Urothelium cell line (cell line): Measurements from ENCODE around the gene CFAP251.

Experiments
- DNase-seq: peaks from one replicate; pipeline ENCODE4 v3.0.0; 2011; ENCODE audit warnings: low spot score, mixed read lengths
- FAIRE-seq: peaks from 2 replicates; lab custom pipeline; 2011; peaks lifted over from hg19 to GRCh38; lab: Jason Lieb, UNC

Gene CFAP251

DNA sequence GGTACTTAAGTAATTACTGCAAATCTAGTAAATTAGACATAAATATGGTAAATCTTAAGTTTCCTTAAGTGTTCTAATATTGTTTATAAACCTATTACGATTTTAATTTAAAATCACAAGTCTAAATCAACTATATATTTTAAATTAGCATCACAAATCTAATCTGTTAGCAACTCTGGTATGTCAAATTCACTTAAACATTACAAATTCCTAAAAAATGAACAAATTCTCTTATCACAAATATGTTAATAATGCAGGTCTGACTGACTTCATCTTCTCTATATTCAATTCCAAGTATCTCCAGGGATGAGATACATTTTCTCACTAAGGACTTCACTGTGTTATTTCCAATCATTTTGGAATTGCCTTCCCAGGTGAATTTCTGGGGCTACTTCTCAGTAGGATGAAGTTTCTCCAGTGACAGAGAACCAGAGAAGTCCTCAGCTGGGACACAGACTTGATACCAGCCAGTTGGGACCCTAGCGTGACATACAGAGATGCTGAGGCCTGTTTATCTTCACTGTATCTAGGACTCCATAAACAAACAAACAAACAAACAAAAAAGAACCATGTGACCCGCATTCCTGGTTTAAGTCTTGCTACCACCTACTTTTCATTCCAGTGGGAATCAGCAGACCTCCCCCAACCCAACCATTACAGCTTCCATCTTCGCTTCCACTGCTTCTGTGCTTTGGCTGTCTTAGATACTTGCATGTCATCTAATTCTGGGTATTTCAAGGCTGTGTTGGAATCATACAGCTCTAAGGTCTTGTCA is 21.8 kb downstream of the CFAP251 start:
- FAIRE-seq = no peak
- no peak for DNase-seq

DNA sequence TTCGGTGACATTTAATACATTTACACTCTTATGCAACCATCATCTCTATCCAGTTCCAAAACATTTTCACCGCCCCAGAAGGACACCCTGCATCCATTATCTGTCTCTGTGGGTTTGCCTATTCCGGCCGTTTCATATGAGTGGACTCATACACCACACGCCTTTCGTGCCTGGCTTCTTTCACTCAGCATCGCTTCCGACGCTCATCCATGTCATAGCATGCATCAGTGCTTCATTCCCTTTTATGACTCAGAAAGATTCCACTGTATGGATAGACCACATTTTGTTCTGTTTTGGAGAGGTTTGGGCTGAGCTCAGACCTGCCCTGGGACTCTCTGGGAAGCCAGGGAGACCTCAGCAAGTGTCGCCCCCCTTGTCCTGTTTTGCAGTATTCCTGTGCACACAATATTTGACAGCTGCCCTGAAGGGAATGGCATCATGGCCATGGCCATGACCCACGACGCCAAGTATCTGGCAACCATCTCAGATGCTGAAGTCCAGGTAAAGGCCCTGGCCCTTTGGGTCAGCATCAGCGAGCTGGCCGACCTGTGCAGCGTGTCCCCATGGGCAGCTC is 23.8 kb downstream of the CFAP251 start:
- DNase-seq (no peak), FAIRE-seq (no peak)

DNA sequence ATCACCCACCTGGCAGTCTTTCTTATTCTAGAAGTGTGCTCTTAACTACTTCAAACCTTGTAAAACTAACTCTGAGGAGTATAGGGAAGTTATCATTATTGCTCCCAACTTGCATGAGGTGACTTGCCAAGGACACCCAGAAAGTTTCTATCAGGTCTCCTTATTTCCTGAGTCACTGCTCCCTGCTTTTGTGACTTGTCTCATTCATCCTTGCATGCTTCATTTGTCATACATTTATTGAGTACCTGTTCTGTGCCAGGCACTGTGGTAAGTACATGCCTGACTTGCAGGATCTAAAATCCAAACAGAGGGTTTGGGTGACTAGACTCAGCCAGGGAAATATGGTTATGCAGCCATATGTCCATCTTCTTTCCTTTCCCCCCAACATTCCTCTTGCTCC is 25.5 kb downstream of the CFAP251 start:
- no peak for FAIRE-seq
- no peak for DNase-seq

DNA sequence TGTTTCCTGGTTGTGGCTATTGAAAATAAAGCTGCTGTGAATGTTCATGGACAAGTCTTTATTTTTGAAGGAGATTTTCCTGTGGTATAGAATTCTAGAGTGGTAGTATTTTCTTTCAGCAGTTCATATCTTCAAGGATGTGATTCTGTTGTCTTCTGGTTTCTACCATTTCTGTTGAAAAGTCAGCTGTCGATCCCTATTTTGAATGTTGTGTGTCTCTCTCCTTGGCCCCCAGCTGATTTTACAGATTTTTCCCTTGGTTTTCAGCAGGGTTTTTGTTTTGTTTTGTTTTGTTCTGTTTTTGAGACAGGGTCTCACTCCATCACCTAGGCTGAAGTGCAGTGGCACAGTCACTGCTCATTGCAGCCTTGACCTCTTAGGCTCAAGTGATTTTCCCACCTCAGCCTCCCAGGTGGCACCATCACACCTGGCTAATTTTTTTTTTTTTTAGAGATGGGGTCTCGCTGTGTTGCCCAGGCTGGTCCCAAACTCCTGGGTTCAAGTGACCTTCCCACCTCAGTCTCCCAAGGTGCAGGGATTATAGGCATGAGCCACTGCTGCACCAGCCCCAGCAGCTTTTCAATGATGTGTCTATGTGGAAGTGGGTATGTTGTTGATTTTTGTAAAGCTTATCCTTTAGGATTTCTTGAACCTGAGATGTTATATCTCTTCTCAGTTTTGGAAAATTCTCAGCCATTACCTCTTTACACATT is 28.1 kb downstream of the CFAP251 start:
- FAIRE-seq = no peak

DNA sequence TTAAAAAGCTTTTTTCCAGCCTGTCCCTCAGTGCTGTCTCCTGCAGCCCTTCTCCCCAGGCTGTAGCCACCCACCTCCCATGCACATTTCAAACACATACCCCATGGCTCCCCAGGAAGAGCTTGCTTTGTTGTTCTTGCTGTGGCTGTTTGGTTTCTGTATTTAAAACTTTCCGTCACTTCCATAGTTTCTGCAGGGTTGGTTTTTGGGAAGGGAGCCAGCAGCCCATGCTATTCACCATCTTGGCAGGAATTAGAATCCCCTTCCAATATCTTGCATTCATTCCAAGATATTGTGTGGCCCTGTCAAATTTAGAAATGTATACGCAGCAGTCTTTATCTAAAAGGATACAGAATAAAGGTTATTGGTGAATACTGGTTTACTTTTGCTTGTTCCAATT is 29.6 kb downstream of the CFAP251 start:
- DNase-seq (no peak), FAIRE-seq (no peak)

More for the DNA sequence above, 28.1 kb downstream of the CFAP251 start:
- DNase-seq = no peak

DNA sequence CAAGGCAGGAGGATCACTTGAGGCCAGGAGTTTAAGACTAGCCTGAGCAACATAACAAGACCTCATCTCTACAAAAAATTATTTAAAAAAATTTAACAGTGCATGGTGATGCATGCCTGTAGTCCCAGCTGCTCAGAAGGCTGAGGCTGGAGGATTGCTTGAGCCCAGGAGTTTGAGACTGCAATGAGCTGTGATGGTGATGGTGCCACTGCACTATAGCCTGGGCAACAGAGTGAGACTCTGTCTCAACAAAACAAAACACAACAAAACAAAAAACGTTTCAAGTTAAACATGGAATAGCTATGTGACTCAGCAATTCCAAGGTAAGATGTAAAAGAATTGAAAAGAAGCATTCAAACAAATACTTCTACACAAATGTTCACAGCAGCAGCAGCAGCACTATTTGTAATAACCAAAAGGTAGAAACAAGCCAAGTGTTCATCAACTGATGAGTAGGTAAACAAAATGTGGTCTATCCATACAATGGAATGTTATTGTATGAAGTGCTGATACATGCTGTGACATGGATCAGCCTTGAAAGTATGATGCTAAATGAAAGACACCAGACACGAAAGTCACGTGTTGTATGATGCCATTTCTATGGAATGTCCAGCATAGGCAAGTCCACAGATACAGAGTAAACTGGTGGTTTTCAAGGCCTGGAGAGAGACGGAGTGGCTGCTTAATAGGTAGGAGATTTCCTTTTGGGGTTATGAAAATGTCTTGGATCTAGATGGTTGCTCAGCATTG is 31.4 kb downstream of the CFAP251 start:
- DNase-seq = peak; percentile 70
- FAIRE-seq = peak; percentile 48

DNA sequence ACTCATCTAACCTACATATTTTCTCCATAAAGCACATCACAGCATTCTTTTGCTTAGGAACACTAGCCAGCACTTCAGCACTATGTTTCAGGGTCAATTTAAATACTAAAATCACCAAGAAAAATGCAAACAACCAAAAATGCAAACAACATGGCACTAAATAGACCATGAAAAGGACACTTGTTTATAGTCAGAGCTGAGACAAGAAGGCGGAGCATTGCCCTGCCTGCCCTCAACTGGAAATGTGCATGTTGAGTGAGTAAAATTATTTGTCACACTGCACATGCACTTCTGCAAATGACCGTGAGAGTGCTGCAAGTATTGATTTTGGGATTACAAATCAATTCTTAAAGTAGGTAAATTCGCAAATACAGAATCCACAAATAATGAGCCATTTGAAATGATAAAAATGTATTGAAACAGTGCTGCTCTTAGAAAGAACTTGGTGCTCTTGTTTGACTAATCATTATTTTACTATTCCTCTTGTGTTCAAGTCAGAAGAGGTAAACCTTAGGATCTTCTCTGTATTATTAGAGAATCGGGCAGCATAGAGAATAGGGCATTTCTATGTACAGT is 34.8 kb downstream of the CFAP251 start:
- FAIRE-seq (no peak), DNase-seq (no peak)

DNA sequence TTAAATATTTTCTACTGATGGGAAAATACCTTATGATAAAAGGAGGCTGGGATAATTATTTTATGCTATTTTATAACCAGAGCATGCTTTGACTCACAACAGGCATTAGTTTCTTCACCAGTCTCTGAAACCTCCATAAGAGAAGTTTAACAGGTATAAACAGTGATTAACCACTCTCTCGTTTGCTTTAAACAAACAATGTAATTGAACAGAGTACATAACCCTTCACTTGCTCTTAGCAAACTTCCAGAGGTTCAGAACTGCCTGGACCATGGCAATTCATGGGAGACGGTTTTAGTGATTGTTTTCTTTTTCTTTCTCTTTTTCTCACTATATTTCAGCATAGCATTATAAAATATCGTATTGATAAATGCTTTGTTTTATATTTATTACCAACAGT is 35.3 kb downstream of the CFAP251 start:
- FAIRE-seq (no peak), DNase-seq (no peak)

DNA sequence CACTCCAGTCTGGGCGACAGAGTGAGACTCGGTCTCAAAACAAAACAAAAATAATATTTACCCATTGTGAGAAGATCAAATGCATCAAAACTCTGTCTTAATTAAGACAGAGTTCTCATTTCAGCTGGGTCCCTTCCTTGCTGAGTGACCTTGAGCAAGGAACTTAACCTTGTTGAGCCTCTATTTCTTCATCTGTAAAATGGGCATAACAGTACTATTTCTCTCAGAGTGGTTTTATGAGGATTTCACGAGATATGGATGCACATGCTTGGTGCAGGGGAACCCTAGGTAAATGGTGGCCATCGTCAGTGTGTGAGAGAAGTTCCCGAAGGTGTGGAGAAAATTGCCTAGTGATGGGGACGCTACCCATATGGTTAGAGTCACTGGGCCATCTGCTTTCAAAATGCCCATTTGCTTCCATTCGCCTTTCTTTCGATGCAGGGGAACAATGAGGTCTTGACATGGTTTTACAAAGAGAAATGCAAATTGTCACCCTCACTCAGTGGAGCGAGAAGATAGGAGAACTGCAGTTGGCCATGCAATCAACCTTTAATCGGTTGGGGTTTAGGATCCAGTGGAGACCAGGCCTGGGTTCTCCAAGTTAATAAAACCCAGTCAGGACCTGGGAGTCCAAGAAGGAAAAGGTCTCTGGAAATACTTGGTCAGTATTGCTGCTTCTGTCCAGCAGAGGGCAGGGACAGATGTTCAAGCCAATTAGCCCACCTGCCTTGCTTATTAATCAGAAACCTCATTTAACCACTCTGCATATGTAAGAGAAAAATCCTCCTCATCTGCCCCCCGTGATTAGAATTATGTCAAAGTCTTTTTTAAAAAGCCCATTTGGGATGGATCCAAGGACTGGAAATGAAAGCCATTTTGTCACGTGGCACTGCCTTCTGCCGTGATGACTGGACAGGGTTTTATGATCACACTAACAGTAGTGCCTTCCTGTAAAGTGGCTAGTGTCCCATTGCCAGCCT is 37.2 kb downstream of the CFAP251 start:
- FAIRE-seq (no peak), DNase-seq (no peak)

DNA sequence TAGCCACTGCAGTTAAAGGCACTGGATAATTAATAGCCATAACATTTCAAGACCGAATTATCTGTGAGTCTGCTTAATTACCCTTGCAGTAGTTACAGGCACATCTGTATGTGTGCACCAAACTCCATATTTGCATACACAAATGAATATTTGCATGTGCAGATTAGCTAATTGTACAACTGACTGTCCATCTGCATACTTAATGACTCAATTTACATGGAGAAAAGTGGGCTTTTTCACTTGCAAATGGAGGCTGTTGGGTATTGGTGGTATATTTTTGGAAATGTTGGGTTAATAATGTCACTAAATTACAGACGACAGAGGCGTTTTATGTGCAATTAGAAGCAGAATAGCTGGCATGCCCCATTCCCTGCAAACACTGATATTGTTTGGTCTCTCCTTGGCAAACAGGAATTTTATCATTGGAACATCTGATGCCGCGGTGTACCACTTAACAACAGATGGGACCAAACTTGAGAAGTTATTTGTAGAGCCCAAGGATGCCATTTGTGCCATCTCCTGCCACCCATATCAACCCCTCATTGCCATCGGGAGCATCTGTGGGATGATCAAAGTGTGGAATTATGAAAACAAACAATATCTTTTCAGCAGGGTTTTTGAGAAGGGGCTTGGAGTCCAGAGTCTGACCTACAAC is 39.6 kb downstream of the CFAP251 start:
- DNase-seq (no peak), FAIRE-seq (no peak)

DNA sequence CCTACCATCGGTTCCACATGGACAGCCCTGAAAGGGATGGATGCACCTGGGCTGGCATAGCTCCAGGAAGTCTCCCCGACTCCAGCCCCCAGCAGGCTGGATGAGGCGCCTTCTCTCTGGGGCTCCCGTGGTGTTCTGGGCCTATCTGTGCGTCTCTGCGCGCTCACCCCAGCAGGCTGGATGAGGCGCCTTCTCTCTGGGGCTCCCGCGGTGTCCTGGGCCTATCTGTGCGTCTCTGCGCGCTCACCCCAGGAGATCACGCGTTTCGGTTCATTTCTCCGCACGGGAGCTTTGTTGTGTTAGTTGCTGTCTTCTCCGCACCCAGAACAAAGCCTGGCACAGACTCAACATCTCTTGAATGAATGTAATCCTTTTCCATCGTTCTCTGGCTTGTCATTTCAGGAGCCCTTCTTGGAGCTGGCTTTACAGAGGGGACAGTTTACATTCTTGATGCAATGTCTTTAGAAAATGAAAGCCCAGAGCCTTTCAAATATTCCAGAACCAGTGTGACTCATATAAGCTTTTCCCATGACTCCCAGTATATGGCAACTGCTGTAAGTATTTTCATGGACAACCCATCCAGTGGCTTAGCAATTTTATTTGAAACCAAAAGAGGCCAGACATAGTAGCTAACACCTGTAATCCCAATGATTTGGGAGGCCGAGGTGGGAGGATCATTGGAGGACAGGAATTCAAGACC is 40.3 kb downstream of the CFAP251 start:
- FAIRE-seq = no peak
- no peak for DNase-seq

DNA sequence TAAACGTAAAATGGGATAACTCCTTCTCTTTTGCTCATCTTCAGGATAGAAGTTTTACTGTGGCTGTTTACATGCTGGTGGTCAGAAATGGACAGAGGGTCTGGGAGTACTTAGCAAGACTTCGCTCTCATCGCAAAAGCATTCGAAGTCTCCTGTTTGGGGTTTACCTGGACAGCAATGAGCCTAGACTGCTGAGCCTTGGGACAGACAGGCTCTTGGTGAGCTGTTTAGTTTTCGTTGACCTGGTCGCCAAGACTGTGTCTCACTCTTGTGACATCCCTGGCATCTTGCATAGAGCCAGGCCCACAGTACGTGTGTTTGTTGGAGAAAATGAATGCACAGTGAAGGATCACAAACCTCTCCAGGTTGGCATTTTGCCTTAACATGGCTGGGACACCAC is 42.1 kb downstream of the CFAP251 start:
- FAIRE-seq (no peak), DNase-seq (no peak)

DNA sequence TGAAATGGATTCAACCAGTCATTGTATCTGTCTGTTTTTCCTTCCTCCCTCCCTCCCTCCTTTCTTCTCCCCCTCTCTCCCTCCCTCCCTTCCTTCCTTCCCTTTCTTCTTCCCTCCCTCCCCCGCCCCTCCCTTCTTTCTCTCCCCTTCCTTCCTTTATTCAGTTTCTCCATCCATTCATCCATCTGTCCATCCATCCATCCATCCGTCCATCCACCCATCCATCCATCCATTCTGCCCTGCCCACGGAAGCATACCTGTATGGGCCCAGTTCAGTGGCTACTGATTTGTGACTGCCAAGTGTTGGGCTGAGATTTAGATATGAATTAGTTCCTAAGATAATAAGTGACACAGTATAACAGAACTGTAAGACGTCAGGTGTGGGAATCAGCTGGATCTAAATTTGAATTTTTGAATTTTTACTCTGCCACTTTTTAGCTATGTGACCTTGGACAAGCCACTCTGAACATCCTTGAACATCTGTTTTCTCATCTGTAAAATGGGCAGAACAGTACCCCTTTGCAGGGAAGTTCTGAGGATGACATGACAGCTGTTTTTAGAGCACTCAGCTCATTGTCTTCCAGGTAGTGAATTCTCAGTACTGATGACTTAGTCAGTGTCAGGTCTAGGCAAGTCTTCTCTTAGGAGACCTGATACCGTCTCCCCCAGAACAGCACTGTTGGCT is 42.9 kb downstream of the CFAP251 start:
- no peak for DNase-seq
- FAIRE-seq = no peak

DNA sequence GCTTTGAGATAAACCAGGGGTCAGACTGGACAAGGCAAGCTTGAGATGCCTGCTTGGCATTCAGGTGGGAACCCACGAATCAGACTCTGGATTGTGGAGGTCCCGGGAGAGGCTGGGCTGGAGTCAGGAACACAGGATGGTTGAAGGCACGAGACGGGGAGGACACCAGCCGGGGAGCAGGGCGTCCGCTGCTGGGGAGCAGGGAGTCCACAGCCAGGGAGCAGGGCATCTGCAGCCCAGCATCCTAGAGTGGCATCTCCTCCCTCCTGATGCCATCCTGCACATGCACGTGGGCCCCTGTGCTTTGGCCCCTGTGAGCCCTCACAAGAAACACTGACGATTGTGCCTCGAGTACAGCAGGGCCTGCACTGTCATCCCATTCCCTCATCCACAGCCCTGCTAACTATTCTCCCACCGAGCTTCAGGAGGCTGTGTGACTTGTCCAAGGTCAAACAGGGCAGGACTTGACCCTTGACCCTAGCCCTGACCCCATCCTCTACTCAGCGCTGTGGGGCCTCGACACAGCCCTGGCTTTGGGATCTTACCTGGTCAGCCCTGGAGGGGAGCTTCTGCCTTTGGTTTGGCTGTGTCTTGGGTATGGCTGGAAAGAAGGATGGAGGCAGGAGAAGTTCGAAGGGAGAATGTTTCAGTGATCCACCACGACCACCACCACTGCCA is 45.1 kb downstream of the CFAP251 start:
- FAIRE-seq (peak; percentile 9), DNase-seq (no peak)

DNA sequence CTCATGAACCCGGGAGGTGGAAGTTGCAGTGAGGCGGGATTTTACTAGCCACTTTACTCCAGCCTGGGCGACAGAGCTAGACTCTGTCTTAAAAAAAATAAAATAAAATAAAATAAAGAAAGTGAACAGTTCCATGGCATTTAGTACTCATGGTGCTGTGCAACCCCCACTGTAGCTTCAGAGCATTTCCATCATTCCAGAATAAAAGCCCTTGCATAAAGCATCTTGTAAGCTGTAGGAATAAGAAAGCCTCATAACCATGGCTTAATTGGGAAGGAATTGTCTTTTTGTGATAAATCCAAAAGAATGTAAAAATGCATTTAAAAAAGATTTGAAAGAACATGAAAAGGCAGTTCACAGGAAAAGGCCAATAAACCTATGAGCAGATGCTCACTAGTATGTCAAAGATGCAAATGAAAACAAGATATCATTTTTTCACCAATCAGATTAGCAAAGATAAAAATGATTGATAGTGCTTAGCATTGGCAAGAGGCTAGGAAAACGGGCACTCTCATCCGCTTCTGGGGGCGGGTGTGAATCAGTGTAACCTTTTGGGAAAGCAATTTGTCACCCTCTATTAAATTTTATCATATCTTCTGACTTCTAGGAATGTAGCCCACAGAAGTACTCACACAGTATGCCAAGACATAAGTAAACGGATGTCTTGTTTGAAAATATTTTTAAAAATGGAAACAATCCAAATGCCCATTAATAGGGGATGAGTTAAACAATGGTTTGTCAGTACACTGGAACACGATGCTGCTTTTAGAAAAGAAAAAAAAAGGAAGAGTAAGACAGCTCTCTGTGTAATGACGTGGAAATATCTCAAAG is 46.6 kb downstream of the CFAP251 start:
- DNase-seq (peak; percentile 44), FAIRE-seq (no peak)

DNA sequence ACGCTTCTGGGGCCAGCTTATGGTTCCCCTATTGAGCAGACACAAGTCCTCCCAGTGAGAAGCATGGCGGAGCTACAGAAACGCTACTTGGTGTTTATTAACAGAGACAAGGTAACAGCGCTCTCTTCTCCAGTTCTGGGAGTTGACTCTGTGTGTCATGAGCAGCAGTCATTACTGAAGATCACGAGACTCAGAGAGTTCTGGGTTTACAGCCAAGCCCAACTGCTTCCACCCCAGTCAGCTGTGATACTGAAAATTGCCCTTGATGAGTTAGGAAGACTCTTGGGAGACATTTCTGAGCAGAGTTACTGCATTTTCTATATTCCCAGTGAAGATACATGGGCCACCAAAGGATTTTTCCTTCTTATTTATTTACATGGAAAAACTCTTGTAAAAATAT is 48.6 kb downstream of the CFAP251 start:
- no peak for DNase-seq
- FAIRE-seq = no peak

DNA sequence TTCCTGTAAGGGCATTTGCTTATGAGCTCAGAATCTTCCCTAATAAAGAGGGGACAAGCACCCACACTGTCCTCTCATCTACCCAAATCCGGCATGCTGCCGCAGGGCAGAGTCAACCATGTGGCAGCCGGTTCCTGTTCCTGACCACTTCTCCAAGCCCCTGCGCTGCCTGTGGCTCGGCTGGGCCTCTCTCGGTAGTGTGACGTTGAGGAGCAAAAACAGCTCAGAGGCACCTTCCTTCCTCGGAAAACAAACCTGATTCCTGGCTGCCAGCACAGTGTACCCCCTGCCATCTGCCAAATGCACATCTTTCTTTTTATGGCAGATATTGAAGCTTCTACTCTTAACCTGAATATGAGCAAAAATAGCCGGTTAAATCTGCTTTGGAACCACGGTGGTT is 50.5 kb downstream of the CFAP251 start:
- no peak for FAIRE-seq
- DNase-seq = no peak
